K562 (cell line): Measurements from ENCODE around the gene SNX18. TPM values are rescaled to one million over a fixed set of nuclear protein-coding genes. Genes with fewer than 3 reads are reported as not detected.

Source experiments
- ATAC-seq: fragments of 200-7000 bp; cut with Tn5 transposase; 3 replicates; pipeline ENCODE4 v1.9.1; 2020; ENCODE audit warnings: moderate library complexity
- BruUV-seq: library from RNA; stranded (reverse); fragments of 400-500 nt; replicated peaks from 2 replicates; lab custom pipeline; 2021; lab: Mats Ljungman, UMichigan
- CTCF ChIA-PET: fragments of 300-600 bp; formaldehyde crosslinking; extraction: SDS; loops from one replicate; lab custom pipeline; 2021; ENCODE audit warnings: low intra/inter-chr PET ratio; lab: Yijun Ruan, JAX
- POLR2A ChIA-PET: fragments of 300-600, 350-650 bp; sonication (Branson Sonifier 250); formaldehyde crosslinking; extraction: SDS; loops from one replicate; lab custom pipeline; 2021; ENCODE audit warnings: antibody characterized with exemption, inconsistent platforms; lab: Yijun Ruan, JAX
- DNase-seq, 4 experiments: peaks; one replicate each; pipeline versions ENCODE4 v3.0.0 to v3.0.0-alpha.2; 2011 to 2018; ENCODE audit warnings: low spot score in 3 of 4, mixed read lengths in 3 of 4; ENCODE audit errors: extremely low read depth in 1 of 4
- FAIRE-seq: peaks from 2 replicates; lab custom pipeline; 2011; peaks lifted over from hg19 to GRCh38; lab: Jason Lieb, UNC
- H2AFZ ChIP-seq: 2 replicates; pipeline ENCODE4 v1.6.0; 2011; ENCODE audit warnings: low read depth, low read length, control low read depth, inconsistent platforms
- H3K27ac ChIP-seq: fragments of 200-600 bp; 3 replicates; pipeline ENCODE4 v1.8.0; 2011; ENCODE audit warnings: low read depth, mild to moderate bottlenecking, control low read depth, inconsistent platforms, low read length, moderate library complexity, mixed read lengths; ENCODE audit errors: extremely low read depth
- H3K27me3 ChIP-seq, 2 experiments: fragments of 300-600 bp in 1 of 2; 2 replicates in 1 of 2; 3 replicates in 1 of 2; pipeline versions ENCODE4 v1.6.0 to v1.8.0; 2011; ENCODE audit warnings: inconsistent platforms in 2 of 2, low read length in 2 of 2, mild to moderate bottlenecking in 1 of 2, mixed read lengths in 1 of 2, moderate library complexity in 1 of 2; ENCODE audit not compliant: control insufficient read depth in 2 of 2, insufficient read depth in 2 of 2
- H3K36me3 ChIP-seq: fragments of 300-600 bp; 3 replicates; pipeline ENCODE4 v1.8.0; 2011; ENCODE audit warnings: mild to moderate bottlenecking, low read length, inconsistent platforms; ENCODE audit not compliant: control insufficient read depth, insufficient read depth
- H3K4me1 ChIP-seq, 2 experiments: fragments of 200-600 bp in 1 of 2; replicated peaks in 1 of 2; 2 replicates in 1 of 2; 3 replicates in 1 of 2; pipeline versions ENCODE4 v1.5.1 to v1.8.0; 2011; ENCODE audit warnings: inconsistent platforms in 2 of 2, low read length in 2 of 2, mild to moderate bottlenecking in 1 of 2, mixed read lengths in 1 of 2, moderate library complexity in 1 of 2; ENCODE audit not compliant: control insufficient read depth in 2 of 2, insufficient read depth in 2 of 2
- H3K4me2 ChIP-seq: 2 replicates; pipeline ENCODE4 v1.6.1; 2011; ENCODE audit warnings: low read length, control low read depth, inconsistent platforms, mixed read lengths; ENCODE audit not compliant: insufficient read depth
- H3K4me3 ChIP-seq: fragments of 200-600 bp; sonication (generic), shearing (Covaris generic); 2 replicates; pipeline ENCODE4 v1.5.1; 2016; ENCODE audit warnings: control low read depth, inconsistent platforms
- H3K79me2 ChIP-seq: fragments of 200-600 bp; 3 replicates; pipeline ENCODE4 v1.8.0; 2011; ENCODE audit warnings: low read length, inconsistent platforms; ENCODE audit not compliant: control insufficient read depth, insufficient read depth
- H3K9ac ChIP-seq, 2 experiments: 2 replicates each; pipeline versions ENCODE4 v1.6.0 to v1.6.1; 2011; ENCODE audit warnings: low read depth in 2 of 2, low read length in 2 of 2, control low read depth in 1 of 2, inconsistent platforms in 1 of 2, mild to moderate bottlenecking in 1 of 2, mixed read lengths in 1 of 2; ENCODE audit not compliant: insufficient read depth in 1 of 2
- H3K9me1 ChIP-seq: one replicate; pipeline ENCODE4 v1.6.0; 2011; ENCODE audit warnings: inconsistent platforms, mild to moderate bottlenecking, low read length, moderate library complexity; ENCODE audit not compliant: control insufficient read depth, insufficient read depth
- H3K9me3 ChIP-seq: replicated peaks from 2 replicates; pipeline ENCODE4 v1.5.1; 2011; ENCODE audit warnings: low read depth, low read length, inconsistent platforms; ENCODE audit not compliant: control insufficient read depth, insufficient read depth
- H4K20me1 ChIP-seq: replicated peaks from 2 replicates; pipeline ENCODE4 v1.6.1; 2011; ENCODE audit warnings: low read length, inconsistent platforms, mixed read lengths; ENCODE audit not compliant: control insufficient read depth, insufficient read depth
- ASH1L ChIP-seq: fragments of 450-650 bp; IDR thresholded peaks from 2 replicates; pipeline ENCODE4 v1.6.1; 2018; ENCODE audit warnings: borderline replicate concordance, mild to moderate bottlenecking, low read depth; ENCODE audit not compliant: partially characterized antibody
- BCL6 ChIP-seq: fragments of 250-450 bp; sonication (Bioruptor Pico); IDR thresholded peaks from 2 replicates; pipeline ENCODE4 v1.4.0; 2020
- C11orf30 ChIP-seq: fragments of 450-650 bp; IDR thresholded peaks from 2 replicates; pipeline ENCODE4 v1.6.1; 2016; ENCODE audit warnings: low read depth, mild to moderate bottlenecking
- DNMT1 ChIP-seq: fragments of 450-650 bp; IDR thresholded peaks from 2 replicates; pipeline ENCODE4 v1.6.1; 2016; ENCODE audit warnings: antibody characterized with exemption, mild to moderate bottlenecking
- KLF10 ChIP-seq: fragments of 250-450 bp; sonication (Bioruptor Pico); IDR thresholded peaks from 2 replicates; pipeline ENCODE4 v1.6.1; 2021; ENCODE audit warnings: matching md5 sums
- MAFF ChIP-seq: IDR thresholded peaks from 2 replicates; pipeline ENCODE4 v1.6.1; 2012; ENCODE audit warnings: low read length, improper control_type of control experiment
- MAFG ChIP-seq: fragments of 450-650 bp; conservative IDR thresholded peaks from 2 replicates; pipeline ENCODE4 v1.6.1; 2016; ENCODE audit warnings: missing genetic modification characterization, missing compliant biosample characterization
- MAFK ChIP-seq: IDR thresholded peaks from 2 replicates; pipeline ENCODE4 v1.6.1; 2011; ENCODE audit warnings: low read length, improper control_type of control experiment
- POLR3G ChIP-seq: IDR thresholded peaks from 2 replicates; pipeline ENCODE4 v1.6.1; 2011; ENCODE audit not compliant: insufficient read length, insufficient replicate concordance; ENCODE audit errors: extremely low read depth
- RBM39 ChIP-seq: fragments of 200-400 bp; formaldehyde crosslinking; optimal IDR thresholded peaks from 2 replicates; pipeline ENCODE3; 2018; ENCODE audit warnings: low read depth, low read length
- TEAD4 ChIP-seq, 2 experiments: sonication (generic) in 1 of 2; formaldehyde crosslinking in 1 of 2; IDR thresholded peaks; 2 replicates each; pipeline versions ENCODE4 v1.6.1 to v1.8.0; 2012 to 2022; ENCODE audit warnings: borderline replicate concordance in 1 of 2, inconsistent platforms in 1 of 2, low read length in 1 of 2, mild to moderate bottlenecking in 1 of 2, missing genetic modification reagents in 1 of 2
- ZNF316 ChIP-seq: fragments of 450-650 bp; IDR thresholded peaks from 2 replicates; pipeline ENCODE4 v1.6.1; 2016
- ZNF76 ChIP-seq: fragments of 250-450 bp; sonication (Bioruptor Pico); IDR thresholded peaks from 2 replicates; pipeline ENCODE4 v1.4.0; 2020; ENCODE audit warnings: mild to moderate bottlenecking, moderate library complexity, borderline replicate concordance
- WGBS: fragments of 100-300 bp; shearing (Covaris generic); methylation state at CpG from one replicate; pipeline ENCODE4 v1.1.6; 2016; ENCODE audit warnings: low coverage, mixed read lengths; ENCODE audit not compliant: insufficient coverage; ENCODE audit errors: missing lambda C conversion rate; 5-methylcytosine and 5-hydroxymethylcytosine counted together
- in situ Hi-C: fragments of 300-500 bp; cut with MboI; formaldehyde crosslinking; loops from 4 replicates; pipeline ENCODE4 v1.15.0; 2018; ENCODE audit warnings: inconsistent platforms, mixed read lengths
- intact Hi-C: fragments of 100-400 bp; cut with micrococcal nuclease; formaldehyde crosslinking; loops from 2 replicates; pipeline ENCODE4 v1.14.2; 2022
- polyA plus RNA-seq, 8 experiments: library from polyadenylated mRNA; depleted of rRNA in 4 of 8; stranded (reverse) in 5 of 8; unstranded in 3 of 8; fragments of >200 nt; fragmentation: Nextera tagmentation in 2 of 8; fragmentation: Illumina TruSeq in 1 of 8; extraction: Ambion mirVana in 2 of 8; extraction: Trizol in 1 of 8; gene quantifications; 2 replicates each; pipeline versions ENCODE4 v1.2.1 to v1.2.3, GENCODE V29; 2011 to 2014; ENCODE audit warnings: inconsistent platforms in 1 of 8, missing spikeins in 1 of 8
- total RNA-seq, 7 experiments: library from RNA; depleted of rRNA in 6 of 7; stranded (reverse); fragments of >200 nt in 6 of 7; fragmentation: Illumina TruSeq in 2 of 7; extraction: Trizol in 2 of 7; gene quantifications; 2 replicates each; pipeline versions ENCODE4 v1.2.1 to v1.2.3, GENCODE V29; 2011 to 2021; ENCODE audit warnings: low replicate concordance in 1 of 7

The SNX18 gene
- total and polyA plus RNA-seq, 9 of the 15 experiments (the other 6 are each of a cell fraction or from before 2014, with no cell fraction given) = 2.3 to 8.8 (median 6.0) TPM

DNA sequence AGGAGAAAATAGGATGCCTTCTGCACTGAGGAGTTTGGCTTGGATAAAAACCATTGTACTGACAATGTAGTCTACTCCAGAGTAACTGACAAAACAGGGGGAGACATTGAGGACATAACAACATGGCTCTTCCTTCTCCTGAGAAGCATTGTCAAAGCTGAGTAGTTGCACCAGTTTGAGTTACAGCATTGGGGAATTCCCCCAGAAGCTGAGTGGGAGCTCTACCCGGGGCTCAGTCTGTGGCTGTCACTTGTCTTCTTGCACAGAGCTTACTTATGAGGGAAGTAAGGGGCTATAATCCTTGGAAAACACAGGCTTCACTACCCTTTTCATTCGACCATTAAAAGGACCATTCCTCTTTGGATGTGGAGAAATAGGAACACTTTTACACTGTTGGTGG, 40.9 kb upstream of the SNX18 start:
- Histone ChIP-seq H3K9ac (no peak overlapping the region), H3K27ac (no peak overlapping the region), H3K9me3 (no peaks in the 10 kb centered on the region), H2AFZ (no peak overlapping the region), H3K4me2 (no peak overlapping the region), H3K36me3 (no peaks in the 10 kb centered on the region), H3K9me1 (no peaks in the 10 kb centered on the region), H3K4me1 (no peaks in the 10 kb centered on the region; a peak in 3 of 5 replicates), H4K20me1 (no peaks in the 10 kb centered on the region), H3K79me2 (no peaks in the 10 kb centered on the region), H3K4me3 (no peak overlapping the region), H3K27me3 (no peaks in the 10 kb centered on the region)
- intact Hi-C loops (no loop called here), in situ Hi-C loops (loop anchor here (25.0 kb wide), 1 partner anchor 1039 kb away; no protein-coding TSS in a partner anchor)
- no TSS peak for BruUV-seq
- POLR2A ChIA-PET = no interaction called here
- TF ChIP-seq DNMT1 = no peak
- no peak for TF ChIP-seq POLR3G
- TF ChIP-seq RBM39 = no peak
- TF ChIP-seq ASH1L = no peak
- FAIRE-seq = no peak
- DNase-seq = no peak
- CTCF ChIA-PET = no interaction called here
- ATAC-seq = no peak
- 26% methylated on average over 2 of the region's 2 CpGs for WGBS

DNA sequence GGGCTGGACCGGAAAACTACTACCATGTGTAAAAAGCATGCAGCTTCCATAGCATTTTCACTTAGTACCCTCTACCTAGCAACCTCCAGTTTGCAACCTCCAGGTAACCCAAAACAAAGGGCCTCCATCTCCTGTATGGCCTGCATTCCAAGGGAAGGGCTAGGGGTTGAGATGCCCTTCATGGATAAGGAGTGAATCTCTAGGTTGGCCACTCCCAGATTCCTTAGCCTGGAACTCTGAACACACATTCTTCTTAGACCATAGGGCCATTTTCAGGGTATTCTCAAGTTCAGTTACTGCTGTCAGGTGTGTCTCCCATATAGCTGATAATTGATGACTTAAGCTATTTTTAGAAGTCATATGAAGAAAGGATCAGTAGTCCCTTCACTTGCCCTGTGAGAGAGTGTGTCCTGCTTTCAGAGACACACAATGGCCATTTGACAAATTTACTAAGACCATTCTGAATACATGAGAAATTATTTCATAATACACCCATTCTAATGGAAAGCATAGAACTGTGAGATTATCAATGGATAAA, 39.5 kb upstream of the SNX18 start:
- Histone ChIP-seq H3K4me1 (no peaks in the 10 kb centered on the region; a peak in 2 of 5 replicates), H3K79me2 (no peaks in the 10 kb centered on the region), H2AFZ (no peak overlapping the region), H3K4me2 (no peak overlapping the region), H3K9ac (no peak overlapping the region), H3K9me1 (no peaks in the 10 kb centered on the region), H3K27me3 (no peaks in the 10 kb centered on the region), H3K36me3 (no peaks in the 10 kb centered on the region), H3K9me3 (no peaks in the 10 kb centered on the region), H3K27ac (no peak overlapping the region)
- CTCF ChIA-PET = no interaction called here
- WGBS = 77% methylated on average over 1 of the region's 1 CpG
- FAIRE-seq = no peak
- ATAC-seq = no peak
- intact Hi-C loops = no loop called here
- no peak for DNase-seq
- in situ Hi-C loops = loop anchor here (25.0 kb wide), 1 partner anchor 1041 kb away; no protein-coding TSS in a partner anchor
- no peak for TF ChIP-seq RBM39
- peak; percentile 53 for TF ChIP-seq MAFK
- TF ChIP-seq ZNF316 = peak; percentile 70
- TF ChIP-seq ZNF76 (CRISPR knock-in tag) = no peak
- no peak for TF ChIP-seq BCL6 (CRISPR knock-in tag)
- TF ChIP-seq MAFF = peak; percentile 49
- TF ChIP-seq TEAD4 (IDR thresholded peaks at IDR 0.05; ENCODE audit: low read length) = no peak
- no peak for TF ChIP-seq TEAD4 (CRISPR knock-in tag; IDR thresholded peaks at IDR 0.05; ENCODE audit: borderline replicate concordance)
- no peak for TF ChIP-seq KLF10 (CRISPR knock-in tag)
- TF ChIP-seq MAFG (tag) = peak; percentile 33; the same call in 1 of the 2 replicates
- TF ChIP-seq C11orf30 = peak; percentile 39
- TF ChIP-seq, all 486 proteins: peak for 5
- no peaks in the 10 kb centered on the region for H4K20me1 ChIP-seq
- no TSS peak for BruUV-seq
- POLR2A ChIA-PET = interaction anchor here (0.7 kb wide), 1 partner anchor 44 kb away, joined by 3 read pairs; no protein-coding TSS in a partner anchor
- no peak overlapping the region for H3K4me3 ChIP-seq
